Measurements from ENCODE around the gene COPRS. TPM values are rescaled to one million over a fixed set of nuclear protein-coding genes. Genes with fewer than 3 reads are reported as not detected.

COPRS gene
- total and polyA plus RNA-seq, 2 of the 4 experiments (the other 2 are of a cell fraction) = 95.3 to 123 TPM

DNA sequence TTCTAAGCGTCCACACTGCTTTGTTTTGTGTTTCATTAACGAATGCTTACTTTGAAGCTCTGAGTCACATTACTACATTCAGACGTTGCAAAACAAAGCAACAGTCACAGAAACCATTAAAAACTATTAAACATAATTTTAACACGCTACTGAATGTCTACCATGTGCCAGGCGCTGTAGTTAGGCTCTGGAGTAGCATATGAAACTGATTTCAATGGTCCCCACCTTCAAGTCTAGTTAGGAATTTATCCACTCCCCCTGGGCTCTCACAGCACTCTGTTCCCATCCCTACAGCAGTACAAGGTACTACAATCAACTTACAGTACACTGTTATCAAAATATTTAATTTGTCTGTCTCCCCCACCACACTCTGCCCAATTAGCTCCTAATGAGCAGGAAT is 41.8 kb upstream of the COPRS start:
- Histone ChIP-seq H3K27me3 (ENCODE audit: control insufficient read depth, insufficient read depth, low read length) (no peaks in the 10 kb centered on the region), H2AK9ac (replicated peaks; ENCODE audit: low read depth, low read length, poor library complexity) (peak overlapping the region; percentile 87), H2AK5ac (ENCODE audit: low read depth, low read length) (peak overlapping the region; percentile 23; the same call in 1 of the 2 replicates), H2BK15ac (ENCODE audit: low read depth, low read length) (no peak overlapping the region), H3K36me3 (ENCODE audit: control insufficient read depth, insufficient read depth, low read length) (peaks cover 14% of the 10 kb centered on the region), H2BK5ac (ENCODE audit: low read depth, low read length, poor library complexity, severe bottlenecking) (peak overlapping the region; percentile 58), H4K91ac (ENCODE audit: insufficient read depth, low read depth, low read length) (0 out of 2 replicates have a peak overlapping the region, but pooled peaks have one; percentile 63), H3K14ac (replicated peaks; ENCODE audit: low read depth, low read length) (peak overlapping the region; percentile 76), H3K4ac (ENCODE audit: low read depth, low read length) (peak overlapping the region; percentile 65), H4K5ac (ENCODE audit: low read depth, low read length) (no peak overlapping the region), H3K4me2 (ENCODE audit: low read depth, low read length) (peak overlapping the region; percentile 91), H3K4me3 (ENCODE audit: insufficient read depth, low read depth, low read length) (peak overlapping the region; percentile 77), H3K4me1 (ENCODE audit: control insufficient read depth, insufficient read depth, low read length) (no peaks in the 10 kb centered on the region), H3K79me1 (ENCODE audit: low read depth in 1 of 2, low read length in 2 of 2) (peaks cover 3 to 31% of the 10 kb centered on the region in 2 experiments), H2BK20ac (ENCODE audit: low read depth, low read length) (no peak overlapping the region), H3K56ac (ENCODE audit: extremely low read depth, insufficient read depth, low read length) (peak overlapping the region; percentile 77), H3K9me3 (ENCODE audit: control insufficient read depth, insufficient read depth, low read length) (no peaks in the 10 kb centered on the region), H4K8ac (ENCODE audit: low read depth in 2 of 2, low read length in 2 of 2) (peak overlapping the region; percentile 43 to 85; a peak in 2 of 4 replicates), H3K9me1 (ENCODE audit: insufficient read depth, low read length) (no peaks in the 10 kb centered on the region), H2AFZ (replicated peaks; ENCODE audit: low read length, poor library complexity) (peak overlapping the region; percentile 93), H2BK120ac (ENCODE audit: low read depth, low read length) (no peak overlapping the region), H3K27ac (ENCODE audit: insufficient read depth, low read length) (peak overlapping the region; percentile 70), H4K20me1 (ENCODE audit: insufficient read depth, low read length) (peaks cover 12% of the 10 kb centered on the region; the same call in 1 of the 2 replicates), H3K18ac (ENCODE audit: low read depth, low read length) (no peak overlapping the region), H3K23ac (ENCODE audit: low read depth, low read length) (peak overlapping the region; percentile 64), H3K9ac (ENCODE audit: low read depth, low read length) (peak overlapping the region; percentile 86)
- dilution Hi-C loops (cut with HindIII; ENCODE audit: low sequenced_read_pairs, unreplicated experiment) = no loop called here
- TSS peak; percentile 59 for BruUV-seq (replicated peaks)
- peak; percentile 18 for ATAC-seq (ENCODE audit: low read depth)
- 5% methylated on average over 4 of the region's 5 CpGs; no CpG with 5 or more reads in 1 of the 2 experiments for WGBS, 2 experiments (ENCODE audit: extremely low coverage in 2 of 2, insufficient read length in 1 of 2)
- DNase-seq = peak; percentile 25
- ChIA-PET CTCF (interaction anchor here (0.7 to 2.7 kb wide), 4 partner anchors 11 to 373 kb away, joined by 3 to 9 read pairs (median 4); no protein-coding TSS in a partner anchor), POLR2A (ENCODE audit: unreplicated experiment) (interaction anchor here (0.6 kb wide), 1 partner anchor 549 kb away, joined by 6 read pairs; no protein-coding TSS in a partner anchor)
- in situ Hi-C loops (cut with MboI; ENCODE audit: low sequenced_read_pairs) = no loop called here
- intact Hi-C loops (cut with micrococcal nuclease) = loop anchor here (1.0 to 2.0 kb wide), 2 partner anchors 42 to 464 kb away; partner anchors contain the start of gene COPRS
- TF ChIP-seq MXI1 (IDR thresholded peaks at IDR 0.05; ENCODE audit: borderline replicate concordance, low read depth, low read length) = 0 out of 2 replicates have a peak, but pooled peaks have one; percentile 44
- TF ChIP-seq CEBPB (IDR thresholded peaks at IDR 0.05; ENCODE audit: low read depth, low read length) = peak; percentile 67
- no peak for TF ChIP-seq FOS (IDR thresholded peaks at IDR 0.05; ENCODE audit: low read depth, low read length)
